K562 (cell line): ENCODE measurements around the gene NBEA. TPM values are rescaled to one million over a fixed set of nuclear protein-coding genes. Genes with fewer than 3 reads are reported as not detected.

Experiments
- NFYB ChIP-seq: IDR thresholded peaks from 2 replicates; pipeline ENCODE4 v1.6.1; 2011; ENCODE audit warnings: mild to moderate bottlenecking, moderate library complexity; ENCODE audit not compliant: insufficient read length; ENCODE audit errors: extremely low read depth
- SLC30A9 ChIP-seq: fragments of 250-450 bp; sonication (Bioruptor Pico); IDR thresholded peaks from 2 replicates; pipeline ENCODE4 v1.8.0; 2022; ENCODE audit warnings: mild to moderate bottlenecking, moderate library complexity
- ZNF318 ChIP-seq, 2 experiments: fragments of 450-650 bp; IDR thresholded peaks; 2 replicates each; pipeline ENCODE4 v1.6.1; 2016; ENCODE audit warnings: mild to moderate bottlenecking in 2 of 2, borderline replicate concordance in 1 of 2, low read depth in 1 of 2, moderate library complexity in 1 of 2
- ZNF408 ChIP-seq: fragments of 250-450 bp; sonication (Bioruptor Pico); IDR thresholded peaks from 2 replicates; pipeline ENCODE4 v1.4.0; 2020; ENCODE audit warnings: low read depth, mild to moderate bottlenecking, moderate library complexity
- polyA plus RNA-seq, 8 experiments: library from polyadenylated mRNA; depleted of rRNA in 4 of 8; stranded (reverse) in 5 of 8; unstranded in 3 of 8; fragments of >200 nt; fragmentation: Nextera tagmentation in 2 of 8; fragmentation: Illumina TruSeq in 1 of 8; extraction: Ambion mirVana in 2 of 8; extraction: Trizol in 1 of 8; gene quantifications; 2 replicates each; pipeline versions ENCODE4 v1.2.1 to v1.2.3, GENCODE V29; 2011 to 2014; ENCODE audit warnings: inconsistent platforms in 1 of 8, missing spikeins in 1 of 8
- total RNA-seq, 7 experiments: library from RNA; depleted of rRNA in 6 of 7; stranded (reverse); fragments of >200 nt in 6 of 7; fragmentation: Illumina TruSeq in 2 of 7; extraction: Trizol in 2 of 7; gene quantifications; 2 replicates each; pipeline versions ENCODE4 v1.2.1 to v1.2.3, GENCODE V29; 2011 to 2021; ENCODE audit warnings: low replicate concordance in 1 of 7

The NBEA gene
- total and polyA plus RNA-seq, 9 of the 15 experiments (the other 6 are each of a cell fraction or from before 2014, with no cell fraction given) = 0.03 to 0.94 (median 0.05) TPM; not detected in 2

GRCh38 chr13:35687336-35687735 is 745.3 kb downstream of the NBEA start (continued):
- no peak for TF ChIP-seq ZNF318 (IDR thresholded peaks at IDR 0.05; ENCODE audit: borderline replicate concordance in 1 of 2, low read depth in 1 of 2)
- no peak for TF ChIP-seq ZNF408 (CRISPR knock-in tag)
- no peak for TF ChIP-seq SLC30A9 (CRISPR knock-in tag)
- TF ChIP-seq NFYB = no peak
